Fibroblast of mammary gland (primary cell): ENCODE data around the gene EP400.

Experiments used
- DNase-seq: peaks from one replicate; pipeline ENCODE4 v3.0.0-alpha.2; 2010; ENCODE audit warnings: low read depth
- H3K4me3 ChIP-seq: 2 replicates; pipeline ENCODE4 v1.5.1; 2011; ENCODE audit warnings: low read depth, mild to moderate bottlenecking, low read length, moderate library complexity; ENCODE audit not compliant: control insufficient read depth
- CTCF ChIP-seq: conservative IDR thresholded peaks from 2 replicates; pipeline ENCODE4 v1.5.1; 2011; ENCODE audit warnings: low read depth, low read length, inconsistent platforms; ENCODE audit not compliant: control insufficient read depth, insufficient read depth

Gene EP400

GRCh38 chr12:132111654-132112304 lies 162.0 kb downstream of the EP400 start:
- DNase-seq: no peak
- TF ChIP-seq CTCF: no peak
- no peak overlapping the region for H3K4me3 ChIP-seq

- no peak for DNase-seq
- no peak for TF ChIP-seq CTCF
- H3K4me3 ChIP-seq: no peak overlapping the region
These were observed 164.9 kb downstream of the EP400 start for GRCh38 chr12:132114667-132115066.

GRCh38 chr12:132115500-132115899 lies 165.8 kb downstream of the EP400 start:
- DNase-seq: no peak
- no peak for TF ChIP-seq CTCF
- no peak overlapping the region for H3K4me3 ChIP-seq

GRCh38 chr12:132116709-132117557 lies 167.2 kb downstream of the EP400 start:
- no peak overlapping the region for H3K4me3 ChIP-seq
- DNase-seq: no peak
- no peak for TF ChIP-seq CTCF

- no peak overlapping the region for H3K4me3 ChIP-seq
- DNase-seq: peak; percentile 15
- no peak for TF ChIP-seq CTCF
These were observed 167.8 kb downstream of the EP400 start for GRCh38 chr12:132117558-132117875.

- TF ChIP-seq CTCF: no peak
- no peak for DNase-seq
- no peak overlapping the region for H3K4me3 ChIP-seq
These were observed 169.1 kb downstream of the EP400 start for GRCh38 chr12:132118876-132119275.
